ENCODE data around the gene PRR27. TPM values are rescaled to one million over a fixed set of nuclear protein-coding genes. Genes with fewer than 3 reads are reported as not detected.
"Not testable (repeated sequence)": the region's sequence is repeated elsewhere in the genome, so short reads cannot be mapped to it uniquely, and the experiment has no call there.

The PRR27 gene
- total RNA-seq, 1 donor, result not detected

DNA sequence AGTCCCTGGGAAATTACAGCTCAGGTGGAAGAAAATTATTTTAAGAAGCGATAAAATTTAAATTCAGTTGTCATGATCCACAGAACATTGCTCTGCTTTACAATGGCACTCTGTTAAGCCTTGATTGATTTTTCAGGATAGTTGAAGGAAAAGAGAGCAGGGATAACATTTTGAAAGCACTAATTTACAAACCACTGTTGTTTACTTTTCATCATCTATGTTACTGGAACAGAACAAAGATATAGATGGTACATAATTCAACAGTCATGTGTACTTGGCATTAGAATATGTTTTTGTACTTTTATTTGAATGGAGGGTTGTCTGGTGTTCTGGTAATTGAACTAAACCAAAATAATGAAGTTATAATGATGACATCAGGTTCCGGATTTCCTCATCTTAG, 38.9 kb downstream of the PRR27 start:
- no peak overlapping the region for H3K4me3 ChIP-seq (ENCODE audit: low read depth, low read length)
- TF ChIP-seq, protein P1, sequence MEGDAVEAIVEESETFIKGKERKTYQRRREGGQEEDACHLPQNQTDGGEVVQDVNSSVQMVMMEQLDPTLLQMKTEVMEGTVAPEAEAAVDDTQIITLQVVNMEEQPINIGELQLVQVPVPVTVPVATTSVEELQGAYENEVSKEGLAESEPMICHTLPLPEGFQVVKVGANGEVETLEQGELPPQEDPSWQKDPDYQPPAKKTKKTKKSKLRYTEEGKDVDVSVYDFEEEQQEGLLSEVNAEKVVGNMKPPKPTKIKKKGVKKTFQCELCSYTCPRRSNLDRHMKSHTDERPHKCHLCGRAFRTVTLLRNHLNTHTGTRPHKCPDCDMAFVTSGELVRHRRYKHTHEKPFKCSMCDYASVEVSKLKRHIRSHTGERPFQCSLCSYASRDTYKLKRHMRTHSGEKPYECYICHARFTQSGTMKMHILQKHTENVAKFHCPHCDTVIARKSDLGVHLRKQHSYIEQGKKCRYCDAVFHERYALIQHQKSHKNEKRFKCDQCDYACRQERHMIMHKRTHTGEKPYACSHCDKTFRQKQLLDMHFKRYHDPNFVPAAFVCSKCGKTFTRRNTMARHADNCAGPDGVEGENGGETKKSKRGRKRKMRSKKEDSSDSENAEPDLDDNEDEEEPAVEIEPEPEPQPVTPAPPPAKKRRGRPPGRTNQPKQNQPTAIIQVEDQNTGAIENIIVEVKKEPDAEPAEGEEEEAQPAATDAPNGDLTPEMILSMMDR (IDR thresholded peaks at IDR 0.05; ENCODE audit: insufficient read depth, low read length), result no peak
- DNase-seq (ENCODE audit: low read depth), result no peak

DNA sequence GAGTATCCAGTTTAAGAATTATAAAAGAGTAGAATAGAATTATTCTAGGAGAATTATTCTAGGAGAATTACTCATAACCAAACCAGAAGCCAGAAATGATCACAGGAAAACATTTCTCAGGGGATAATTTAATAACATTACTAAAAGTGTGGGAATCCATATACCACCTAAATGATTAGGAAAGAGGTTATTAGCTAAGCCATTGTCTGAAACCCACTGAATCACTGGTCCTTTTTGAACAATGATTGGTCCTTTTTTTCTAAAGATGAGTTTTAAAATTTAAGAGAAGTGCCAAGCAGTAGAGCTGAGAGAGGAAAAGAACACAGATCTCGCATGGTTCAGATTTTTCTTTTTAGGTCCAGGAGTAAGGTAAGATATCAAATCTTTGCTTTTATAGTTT, 41.4 kb downstream of the PRR27 start, which contains the start of gene ODAM:
ODAM (plus strand) TSS at position 301 of the 400 bp plus-strand sequence. CDS start 819 bp downstream, outside the sequence.
- no peak within 1 kb of the TSS for H3K4me3 ChIP-seq (ENCODE audit: low read depth, low read length)
- DNase-seq (ENCODE audit: low read depth), result no peak
- TF ChIP-seq, protein P1 (IDR thresholded peaks at IDR 0.05; ENCODE audit: insufficient read depth, low read length), result no peak

DNA sequence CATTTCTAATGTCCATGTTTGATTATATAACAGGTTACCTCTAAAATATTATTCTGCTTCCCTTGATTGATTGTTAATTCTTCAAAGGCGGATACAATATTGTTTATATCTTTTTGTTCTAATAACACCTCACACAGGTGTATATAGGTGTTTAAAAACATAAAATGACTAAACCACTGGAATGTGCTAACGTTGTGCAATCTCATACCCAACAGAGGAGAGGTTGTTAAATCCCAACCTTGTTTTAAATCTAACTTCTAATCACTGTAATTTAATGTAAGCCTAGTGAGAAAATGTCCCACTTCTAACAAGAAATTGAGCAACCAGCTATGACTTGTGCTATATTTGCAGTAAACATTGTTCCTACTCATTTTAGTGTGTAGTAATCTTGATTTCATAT, 42.8 kb downstream of the PRR27 start:
- no peak for DNase-seq (ENCODE audit: low read depth)
- H3K4me3 ChIP-seq (ENCODE audit: low read depth, low read length), result no peak overlapping the region
- TF ChIP-seq, protein P1 (IDR thresholded peaks at IDR 0.05; ENCODE audit: insufficient read depth, low read length), result no peak

DNA sequence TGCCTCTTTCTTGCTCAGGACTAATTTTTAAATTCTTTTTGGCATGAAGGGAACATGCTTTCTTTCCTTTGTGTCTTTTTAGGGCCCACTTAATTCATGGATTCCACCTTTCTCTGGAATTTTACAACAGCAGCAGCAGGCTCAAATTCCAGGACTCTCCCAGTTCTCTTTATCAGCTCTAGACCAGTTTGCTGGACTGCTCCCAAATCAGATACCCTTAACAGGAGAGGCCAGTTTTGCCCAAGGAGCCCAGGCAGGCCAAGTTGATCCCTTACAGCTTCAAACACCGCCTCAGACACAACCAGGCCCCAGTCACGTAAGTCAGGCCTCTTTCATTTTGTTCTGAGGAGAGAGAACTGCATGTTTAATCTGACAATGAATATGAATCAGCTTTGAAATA, 43.8 kb downstream of the PRR27 start:
- no peak for DNase-seq (ENCODE audit: low read depth)
- TF ChIP-seq, protein P1 (IDR thresholded peaks at IDR 0.05; ENCODE audit: insufficient read depth, low read length), result no peak
- H3K4me3 ChIP-seq (ENCODE audit: low read depth, low read length), result no peak overlapping the region

DNA sequence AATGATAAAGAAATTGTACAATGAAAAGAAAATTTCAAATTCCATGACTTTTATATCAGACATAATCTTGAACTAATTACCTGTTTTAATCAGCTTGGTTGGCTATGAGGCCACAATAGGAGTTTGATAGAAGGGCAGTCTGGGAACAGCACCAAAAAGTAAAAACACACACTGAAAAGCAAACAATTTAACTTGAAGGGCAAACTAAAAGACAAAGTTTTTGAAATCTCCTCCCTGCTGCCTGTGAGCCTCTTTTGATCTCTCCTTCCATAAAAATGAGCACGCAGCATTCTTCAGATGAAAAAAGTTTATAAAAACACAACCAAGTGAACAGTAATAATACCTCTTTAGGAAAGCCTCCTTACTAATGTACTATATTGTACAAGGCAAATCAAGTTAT, 49.6 kb downstream of the PRR27 start:
- H3K4me3 ChIP-seq (ENCODE audit: low read depth, low read length), result no peak overlapping the region
- TF ChIP-seq, protein P1 (IDR thresholded peaks at IDR 0.05; ENCODE audit: insufficient read depth, low read length), result no peak
- no peak for DNase-seq (ENCODE audit: low read depth)

DNA sequence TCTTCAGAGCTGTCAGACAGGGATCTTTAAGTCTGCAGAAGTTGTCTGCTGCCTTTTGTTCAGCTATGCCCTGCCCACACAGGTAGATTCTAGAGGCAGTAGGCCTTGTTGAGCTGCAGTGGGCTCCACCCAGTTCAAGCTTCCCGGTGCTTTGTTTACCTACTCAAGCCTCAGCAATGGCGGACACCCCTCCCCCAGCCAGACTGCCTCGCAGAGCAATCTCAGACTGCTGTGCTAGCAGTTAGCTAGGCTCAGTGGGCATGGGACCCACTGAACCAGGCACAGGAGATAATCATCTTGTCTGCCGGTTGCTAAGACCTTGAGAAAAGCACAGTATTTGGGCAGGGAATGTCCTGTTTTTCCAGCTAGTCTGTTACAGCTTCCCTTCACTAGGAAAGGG, 58.7 kb downstream of the PRR27 start:
- not testable (repeated sequence) for DNase-seq (ENCODE audit: low read depth); H3K4me3 ChIP-seq (ENCODE audit: low read depth, low read length)

Other genes starting within 250 kb of the PRR27 start
- not detected in 2 replicates for gene CSN1S1, start 223.2 kb upstream of the PRR27 start, total RNA-seq (ENCODE audit: low replicate concordance)
- gene CSN2, start 188.5 kb upstream of the PRR27 start, total RNA-seq (ENCODE audit: low replicate concordance), result not detected in 2 replicates
- gene STATH, start 158.3 kb upstream of the PRR27 start, total RNA-seq (ENCODE audit: low replicate concordance), result 0.72 TPM in 1 of 2 replicates, not detected in the other
- gene HTN3, start 125.8 kb upstream of the PRR27 start, total RNA-seq (ENCODE audit: low replicate concordance), result not detected in 2 replicates
- gene HTN1, start 103.8 kb upstream of the PRR27 start, total RNA-seq (ENCODE audit: low replicate concordance), result not detected in 2 replicates
- not detected in 2 replicates for gene ODAM, start 41.5 kb downstream of the PRR27 start, total RNA-seq (ENCODE audit: low replicate concordance)
- gene FDCSP, start 71.9 kb downstream of the PRR27 start, total RNA-seq (ENCODE audit: low replicate concordance), result not detected in 2 replicates
- not detected in 2 replicates for gene CSN3, start 88.4 kb downstream of the PRR27 start, total RNA-seq (ENCODE audit: low replicate concordance)
- gene CABS1, start 180.7 kb downstream of the PRR27 start, total RNA-seq (ENCODE audit: low replicate concordance), result not detected in 2 replicates
- gene SMR3A, start 206.5 kb downstream of the PRR27 start, total RNA-seq (ENCODE audit: low replicate concordance), result not detected in 2 replicates
- not detected in 2 replicates for gene SMR3B, start 228.9 kb downstream of the PRR27 start, total RNA-seq (ENCODE audit: low replicate concordance)
- not detected in 2 replicates for gene OPRPN, start 243.7 kb downstream of the PRR27 start, total RNA-seq (ENCODE audit: low replicate concordance)